Nephron (organoid): Measurements from ENCODE around the gene PDE6B.

Source experiments
- H3K27ac Mint-ChIP-seq, 3 experiments: 2 replicates each; pipeline ENCODE4 v1.8.0; 2020; ENCODE audit warnings: mixed read lengths in 3 of 3, mild to moderate bottlenecking in 2 of 3, moderate library complexity in 1 of 3
- H3K27me3 Mint-ChIP-seq: 2 replicates; pipeline ENCODE4 v1.8.0; 2021; ENCODE audit warnings: low read depth, mild to moderate bottlenecking, moderate library complexity, mixed read lengths
- H3K36me3 Mint-ChIP-seq: 2 replicates; pipeline ENCODE4 v1.8.0; 2020; ENCODE audit warnings: low read depth, mixed read lengths
- H3K4me1 Mint-ChIP-seq: 2 replicates; pipeline ENCODE4 v1.8.0; 2020; ENCODE audit warnings: mixed read lengths
- H3K4me3 Mint-ChIP-seq, 3 experiments: 2 replicates each; pipeline ENCODE4 v1.8.0; 2020; ENCODE audit warnings: mild to moderate bottlenecking in 3 of 3, mixed read lengths in 3 of 3, moderate library complexity in 2 of 3
- H3K9me3 Mint-ChIP-seq: 2 replicates; pipeline ENCODE4 v1.8.0; 2020; ENCODE audit warnings: mixed read lengths
- TF ChIP-seq, protein P1 (sequence below), 3 experiments: fragments of 200-600 bp; sonication (generic); IDR thresholded peaks; one replicate each; pipeline ENCODE4 v1.5.0; 2021; ENCODE audit warnings: antibody characterized with exemption in 3 of 3; ENCODE audit not compliant: unreplicated experiment in 3 of 3

PDE6B gene

DNA sequence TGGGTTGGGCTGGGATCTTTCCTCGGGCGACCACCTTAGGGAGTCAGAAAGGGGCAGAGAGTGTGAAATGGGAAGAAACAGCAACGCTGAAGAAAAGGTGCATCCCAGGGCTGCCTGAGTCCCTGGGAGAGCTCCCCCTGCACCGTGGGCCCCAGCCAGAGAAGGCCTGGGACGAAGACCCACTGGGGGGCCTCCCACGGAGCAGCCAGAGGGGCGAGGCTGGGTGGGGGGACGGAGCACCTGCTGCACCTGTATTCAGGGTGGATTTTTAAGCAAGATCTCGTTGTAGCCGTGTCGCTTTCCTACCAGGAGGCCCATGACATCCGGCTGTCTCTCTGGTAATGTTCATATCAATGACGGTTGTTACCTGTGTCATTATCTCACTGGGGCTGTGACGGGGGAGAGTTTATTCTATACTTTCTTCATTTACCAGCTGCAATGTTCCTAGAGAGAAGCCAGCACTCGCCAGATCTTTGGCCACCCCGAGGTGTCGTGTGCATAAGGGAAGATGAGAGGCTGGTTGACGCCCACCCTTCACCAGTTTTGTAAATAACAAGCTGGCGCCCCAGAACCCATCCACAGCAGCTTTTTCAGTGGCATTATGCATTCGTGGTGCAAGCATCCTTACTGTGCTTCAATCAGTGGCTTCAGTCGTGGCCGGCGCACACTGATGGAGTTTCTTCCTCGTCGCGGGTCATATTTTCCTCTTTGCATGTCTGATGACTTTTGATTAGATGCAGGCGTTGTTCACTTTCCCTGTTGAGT, 74.6 kb downstream of the PDE6B start:
- Mint-ChIP-seq H3K27me3 (peaks cover 11% of the 10 kb centered on the region), H3K4me3 (no peak overlapping the region), H3K9me3 (peaks cover 1% of the 10 kb centered on the region), H3K27ac (no peak overlapping the region), H3K36me3 (no peaks in the 10 kb centered on the region), H3K4me1 (peaks cover 4% of the 10 kb centered on the region)
- TF ChIP-seq, protein P1, sequence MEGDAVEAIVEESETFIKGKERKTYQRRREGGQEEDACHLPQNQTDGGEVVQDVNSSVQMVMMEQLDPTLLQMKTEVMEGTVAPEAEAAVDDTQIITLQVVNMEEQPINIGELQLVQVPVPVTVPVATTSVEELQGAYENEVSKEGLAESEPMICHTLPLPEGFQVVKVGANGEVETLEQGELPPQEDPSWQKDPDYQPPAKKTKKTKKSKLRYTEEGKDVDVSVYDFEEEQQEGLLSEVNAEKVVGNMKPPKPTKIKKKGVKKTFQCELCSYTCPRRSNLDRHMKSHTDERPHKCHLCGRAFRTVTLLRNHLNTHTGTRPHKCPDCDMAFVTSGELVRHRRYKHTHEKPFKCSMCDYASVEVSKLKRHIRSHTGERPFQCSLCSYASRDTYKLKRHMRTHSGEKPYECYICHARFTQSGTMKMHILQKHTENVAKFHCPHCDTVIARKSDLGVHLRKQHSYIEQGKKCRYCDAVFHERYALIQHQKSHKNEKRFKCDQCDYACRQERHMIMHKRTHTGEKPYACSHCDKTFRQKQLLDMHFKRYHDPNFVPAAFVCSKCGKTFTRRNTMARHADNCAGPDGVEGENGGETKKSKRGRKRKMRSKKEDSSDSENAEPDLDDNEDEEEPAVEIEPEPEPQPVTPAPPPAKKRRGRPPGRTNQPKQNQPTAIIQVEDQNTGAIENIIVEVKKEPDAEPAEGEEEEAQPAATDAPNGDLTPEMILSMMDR (IDR thresholded peaks at IDR 0.05; ENCODE audit: unreplicated experiment in 3 of 3), result no peak

DNA sequence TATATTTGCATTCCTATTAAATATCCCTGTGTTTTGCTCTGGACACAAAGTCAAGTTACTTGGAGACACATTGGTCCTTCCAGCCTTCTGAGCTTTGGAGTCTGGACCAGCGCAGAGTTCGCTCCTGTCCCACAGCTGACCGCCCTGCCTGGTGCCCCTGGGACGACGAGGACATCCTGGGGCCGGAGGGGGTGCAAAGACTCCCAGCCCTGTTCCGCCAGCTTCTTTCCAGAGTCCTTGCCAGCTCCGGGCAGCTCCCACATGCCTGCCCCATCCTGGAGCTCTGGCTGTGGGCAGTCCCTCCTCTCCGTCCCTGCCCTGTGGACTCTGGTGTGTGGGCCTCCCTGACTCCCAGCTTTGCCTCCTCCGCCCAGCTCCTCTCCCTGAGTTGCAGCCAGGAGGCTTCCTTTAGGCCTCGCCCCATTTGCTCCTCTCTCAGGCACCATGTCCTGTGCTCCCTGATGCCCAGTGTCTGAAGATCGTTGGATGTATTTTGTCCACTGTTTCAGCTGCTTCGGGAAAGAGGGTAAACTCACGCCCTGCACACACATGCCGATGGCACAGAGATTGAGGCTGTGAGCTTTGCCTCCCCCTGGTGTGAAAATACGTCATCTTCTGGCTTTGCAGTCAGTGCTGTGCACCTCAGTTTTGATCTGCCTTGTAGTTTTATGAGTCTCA, 75.4 kb downstream of the PDE6B start:
- Mint-ChIP-seq H3K36me3 (no peaks in the 10 kb centered on the region), H3K4me3 (peak overlapping the region in 2 of 3 experiments; percentile 26 to 32), H3K27me3 (peaks cover 9% of the 10 kb centered on the region), H3K4me1 (peaks cover 4% of the 10 kb centered on the region), H3K27ac (peak overlapping the region in 2 of 3 experiments; percentile 16 to 56), H3K9me3 (no peaks in the 10 kb centered on the region)
- TF ChIP-seq, protein P1 (IDR thresholded peaks at IDR 0.05; ENCODE audit: unreplicated experiment in 3 of 3), result no peak

DNA sequence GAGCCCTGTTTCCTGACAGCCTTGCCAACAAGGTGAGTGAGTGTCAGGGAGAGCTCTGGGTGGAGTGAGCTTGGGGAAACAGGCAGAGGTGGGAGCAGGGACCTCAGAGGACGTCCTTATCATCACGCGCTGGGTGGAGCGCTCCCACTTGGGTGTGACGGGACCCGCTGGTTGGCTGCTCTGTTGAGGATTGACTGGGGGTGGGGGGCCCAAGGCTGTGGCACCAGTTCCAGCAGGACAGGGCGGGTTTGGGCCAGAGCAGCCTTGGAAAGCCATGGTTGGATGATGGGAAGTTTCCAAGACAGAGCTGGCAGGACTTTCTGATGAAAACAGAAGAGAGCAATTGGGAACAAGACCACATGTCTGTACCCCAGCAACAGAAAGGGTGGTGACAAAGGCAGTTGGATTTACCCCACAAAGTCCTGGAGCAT, 77.3 kb downstream of the PDE6B start:
- H3K9me3 Mint-ChIP-seq, result no peaks in the 10 kb centered on the region
- peak overlapping the region in 2 of 3 experiments; percentile 51 to 67 for H3K4me3 Mint-ChIP-seq
- H3K27ac Mint-ChIP-seq, result no peak overlapping the region
- TF ChIP-seq, protein P1 (IDR thresholded peaks at IDR 0.05; ENCODE audit: unreplicated experiment in 3 of 3), result no peak
- H3K36me3 Mint-ChIP-seq, result no peaks in the 10 kb centered on the region
- peaks cover 4% of the 10 kb centered on the region for H3K4me1 Mint-ChIP-seq
- peaks cover 9% of the 10 kb centered on the region for H3K27me3 Mint-ChIP-seq

DNA sequence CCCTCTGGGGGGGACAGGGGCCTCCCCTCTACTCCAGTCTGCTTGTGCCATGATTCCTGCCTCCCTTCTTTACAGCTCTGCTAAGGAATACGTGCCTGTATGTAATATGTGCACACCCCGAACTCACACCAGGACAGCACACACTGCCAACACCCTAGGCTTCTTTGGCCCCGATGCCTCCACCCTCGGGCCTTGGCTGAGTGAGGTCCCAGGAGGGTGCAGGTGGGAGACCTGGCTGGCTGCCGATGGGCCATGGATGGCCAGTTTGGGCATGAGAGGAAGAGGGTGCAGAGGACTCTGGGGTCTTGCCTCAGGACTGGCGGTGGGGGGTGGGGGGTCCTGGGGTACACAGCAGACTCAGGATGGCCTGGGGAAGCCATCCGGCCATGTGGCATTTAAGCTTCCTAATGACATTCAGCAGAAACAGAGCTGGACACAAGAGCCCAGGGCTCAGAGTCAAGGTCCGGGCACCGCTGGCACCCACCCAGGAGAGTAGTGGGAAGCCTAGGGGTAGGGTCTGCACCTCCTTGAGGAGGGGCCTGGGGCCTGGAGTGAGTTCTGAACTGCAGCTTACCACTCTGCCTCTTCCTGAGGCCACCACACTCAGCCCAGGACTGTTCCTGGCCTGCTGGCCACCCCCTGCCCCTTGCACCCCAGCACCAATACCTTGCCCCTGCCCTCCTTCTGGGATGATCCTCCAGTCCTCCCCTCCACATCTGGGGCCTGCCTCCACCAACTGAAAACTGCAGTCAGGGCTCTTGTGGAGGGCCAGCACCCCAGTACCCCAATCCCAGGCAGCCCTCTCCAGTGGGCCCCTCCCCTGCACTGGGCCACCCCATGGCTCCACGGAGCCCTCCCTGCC, 78.2 kb downstream of the PDE6B start:
- Mint-ChIP-seq H3K27me3 (peaks cover 9% of the 10 kb centered on the region), H3K4me3 (peak overlapping the region in 1 of 3 experiments; percentile 13), H3K4me1 (peaks cover 6% of the 10 kb centered on the region), H3K36me3 (peaks cover 2% of the 10 kb centered on the region), H3K9me3 (no peaks in the 10 kb centered on the region), H3K27ac (no peak overlapping the region)
- TF ChIP-seq, protein P1 (IDR thresholded peaks at IDR 0.05; ENCODE audit: unreplicated experiment in 3 of 3), result no peak

DNA sequence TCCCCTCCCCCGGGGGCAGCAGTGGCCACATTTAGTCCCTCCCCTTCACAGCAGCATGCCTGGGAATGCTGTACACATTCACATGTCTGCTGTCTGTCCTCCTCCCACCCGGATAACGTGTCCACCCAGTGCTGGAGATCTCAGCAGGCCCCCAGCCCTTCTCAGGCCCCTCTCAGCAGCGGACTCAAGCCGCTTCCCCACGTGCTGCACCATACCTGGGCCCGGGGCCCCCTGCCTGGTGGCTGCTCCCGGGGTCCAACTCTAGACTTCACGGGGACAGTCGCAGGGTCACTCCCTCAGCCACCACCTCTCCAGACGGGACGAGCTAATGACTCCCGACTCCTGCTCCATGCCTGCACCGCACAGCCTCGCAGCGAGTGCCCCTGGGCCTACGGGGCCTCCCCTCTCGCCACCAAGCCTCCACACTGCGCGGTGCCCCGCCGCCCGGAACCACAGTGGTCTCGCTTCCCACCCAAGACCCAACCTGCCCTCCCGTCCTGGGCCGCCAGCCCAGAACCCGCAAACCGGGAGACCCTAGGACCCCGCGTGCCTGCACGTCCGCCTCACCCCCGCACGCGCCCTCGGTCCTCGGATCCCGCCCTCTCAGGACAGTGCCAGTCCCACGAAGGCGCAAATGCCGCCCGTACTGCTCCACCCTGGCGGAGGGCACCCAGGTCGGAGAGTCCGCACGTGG, 79.0 kb downstream of the PDE6B start:
- peaks cover 9% of the 10 kb centered on the region for H3K36me3 Mint-ChIP-seq
- TF ChIP-seq, protein P1 (IDR thresholded peaks at IDR 0.05; ENCODE audit: unreplicated experiment in 3 of 3), result no peak
- peaks cover 9% of the 10 kb centered on the region for H3K27me3 Mint-ChIP-seq
- H3K4me3 Mint-ChIP-seq, result peak overlapping the region; percentile 66 to 83 (median 76)
- H3K4me1 Mint-ChIP-seq, result peaks cover 14% of the 10 kb centered on the region
- no peak overlapping the region for H3K27ac Mint-ChIP-seq
- H3K9me3 Mint-ChIP-seq, result no peaks in the 10 kb centered on the region
